Natural killer cell (primary cell): ENCODE results near the gene HK1. TPM values are rescaled to one million over a fixed set of nuclear protein-coding genes. Genes with fewer than 3 reads are reported as not detected.

Experiments
- ATAC-seq, 3 donors: fragments of 150-1000 bp in 2 of 3; fragments of 200-7000 bp in 1 of 3; cut with Tn5 transposase; 1 replicate in 1 of 3; 2 replicates in 2 of 3; pipeline ENCODE4 v1.10.0; 2021; ENCODE audit warnings: mild to moderate bottlenecking in 2 of 3, moderate library complexity in 2 of 3
- DNase-seq, 2 donors: peaks; one replicate each; pipeline versions ENCODE4 v3.0.0 to v3.0.0-alpha.2; 2013 to 2021; ENCODE audit warnings: mixed read lengths in 1 of 2
- H3K27ac ChIP-seq: one replicate; pipeline ENCODE4 v1.5.1; 2013; ENCODE audit warnings: mild to moderate bottlenecking, low read length
- H3K27me3 ChIP-seq: one replicate; pipeline ENCODE4 v1.6.1; 2013; ENCODE audit warnings: low read length; ENCODE audit not compliant: control insufficient read depth, insufficient read depth
- H3K36me3 ChIP-seq: one replicate; pipeline ENCODE4 v1.6.1; 2013; ENCODE audit warnings: low read length; ENCODE audit not compliant: control insufficient read depth, insufficient read depth
- H3K4me1 ChIP-seq: one replicate; pipeline ENCODE4 v1.6.1; 2013; ENCODE audit warnings: low read length; ENCODE audit not compliant: control insufficient read depth, insufficient read depth
- H3K4me3 ChIP-seq: one replicate; pipeline ENCODE4 v1.5.1; 2013; ENCODE audit warnings: low read length
- H3K9me3 ChIP-seq: one replicate; pipeline ENCODE4 v1.6.1; 2013; ENCODE audit warnings: low read length; ENCODE audit not compliant: control insufficient read depth, insufficient read depth
- H3K27ac Mint-ChIP-seq, 2 donors: one replicate each; pipeline ENCODE4 v1.8.0; 2022; ENCODE audit warnings: mild to moderate bottlenecking in 2 of 2, mixed read lengths in 2 of 2, moderate library complexity in 1 of 2
- H3K27me3 Mint-ChIP-seq, 2 donors: one replicate each; pipeline ENCODE4 v1.8.0; 2022; ENCODE audit warnings: low read depth in 2 of 2, mixed read lengths in 2 of 2
- H3K36me3 Mint-ChIP-seq: one replicate; pipeline ENCODE4 v1.8.0; 2022; ENCODE audit warnings: mixed read lengths
- H3K4me1 Mint-ChIP-seq, 2 donors: one replicate each; pipeline ENCODE4 v1.8.0; 2022; ENCODE audit warnings: mixed read lengths in 2 of 2
- H3K4me3 Mint-ChIP-seq: one replicate; pipeline ENCODE4 v1.8.0; 2022; ENCODE audit warnings: mild to moderate bottlenecking, moderate library complexity, mixed read lengths
- H3K9me3 Mint-ChIP-seq, 2 donors: one replicate each; pipeline ENCODE4 v1.8.0; 2022; ENCODE audit warnings: mixed read lengths in 2 of 2
- CTCF ChIP-seq: fragments of 200-600 bp; IDR thresholded peaks from one replicate; pipeline ENCODE4 v1.8.0; 2022; ENCODE audit warnings: antibody characterized with exemption
- WGBS: methylation state at CpG from one replicate; pipeline ENCODE4 v1.1.7; 2013; ENCODE audit warnings: missing lambda C conversion rate; ENCODE audit not compliant: insufficient coverage; 5-methylcytosine and 5-hydroxymethylcytosine counted together
- intact Hi-C: fragments of 100-400 bp; cut with micrococcal nuclease; formaldehyde crosslinking; loops from one replicate; pipeline ENCODE4 v1.14.2; 2022
- total RNA-seq, 4 donors: library from RNA; stranded (reverse); fragments of 120-200 nt in 1 of 4; gene quantifications; one replicate each; pipeline versions ENCODE4 v1.2.3 to v1.2.4, GENCODE V29; 2013 to 2022

The HK1 gene
- total RNA-seq, 3 donors from 2014 or later (not counting 1 experiment from before 2014, with no cell fraction given): 58.4 to 72.6 (median 69.5) TPM

- H3K36me3 Mint-ChIP-seq: no peaks in the 10 kb centered on the region
- ATAC-seq (no peak), DNase-seq (no peak)
- no peak overlapping the region for H3K27ac Mint-ChIP-seq
- Histone ChIP-seq H3K9me3 (no peaks in the 10 kb centered on the region), H3K27ac (no peak overlapping the region), H3K4me3 (no peak overlapping the region), H3K4me1 (peaks cover 17% of the 10 kb centered on the region), H3K36me3 (no peaks in the 10 kb centered on the region), H3K27me3 (no peaks in the 10 kb centered on the region)
- no peaks in the 10 kb centered on the region for H3K9me3 Mint-ChIP-seq
- TF ChIP-seq CTCF: no peak
- 98% methylated on average over 4 of the region's 4 CpGs for WGBS
- intact Hi-C loops: no loop called here
- H3K27me3 Mint-ChIP-seq: no peaks in the 10 kb centered on the region
- no peak overlapping the region for H3K4me3 Mint-ChIP-seq
- H3K4me1 Mint-ChIP-seq: peaks cover 21 to 31% of the 10 kb centered on the region in 2 donors
These were observed 74.4 kb downstream of the HK1 start for GRCh38 chr10:69352569-69353264.

- no peak for TF ChIP-seq CTCF
- DNase-seq: peak in 1 of 2 donors; percentile 66
- intact Hi-C loops: no loop called here
- Mint-ChIP-seq H3K27ac (peak overlapping the region in 1 of 2 donors; percentile 33), H3K36me3 (no peaks in the 10 kb centered on the region), H3K4me1 (peaks cover 20 to 31% of the 10 kb centered on the region in 2 donors), H3K4me3 (no peak overlapping the region), H3K27me3 (no peaks in the 10 kb centered on the region), H3K9me3 (no peaks in the 10 kb centered on the region)
- WGBS: 88% methylated on average over 7 of the region's 8 CpGs
- ATAC-seq: no peak
- H3K36me3 ChIP-seq: no peaks in the 10 kb centered on the region
- peaks cover 18% of the 10 kb centered on the region for H3K4me1 ChIP-seq
- H3K4me3 ChIP-seq: no peak overlapping the region
- no peak overlapping the region for H3K27ac ChIP-seq
- H3K9me3 ChIP-seq: no peaks in the 10 kb centered on the region
- no peaks in the 10 kb centered on the region for H3K27me3 ChIP-seq
These were observed 75.8 kb downstream of the HK1 start for GRCh38 chr10:69353977-69354635.

GRCh38 chr10:69356187-69356586 is 77.9 kb downstream of the HK1 start:
- H3K4me1 ChIP-seq: peaks cover 28% of the 10 kb centered on the region
- peaks cover 31 to 40% of the 10 kb centered on the region in 2 donors for H3K4me1 Mint-ChIP-seq
- no peak for ATAC-seq

More at GRCh38 chr10:69356187-69356586, 77.9 kb downstream of the HK1 start:
- H3K4me3 ChIP-seq: no peak overlapping the region
- Mint-ChIP-seq H3K27ac (no peak overlapping the region), H3K36me3 (no peaks in the 10 kb centered on the region), H3K9me3 (no peaks in the 10 kb centered on the region), H3K4me3 (no peak overlapping the region), H3K27me3 (no peaks in the 10 kb centered on the region)
- no peak for TF ChIP-seq CTCF
- peaks cover 7% of the 10 kb centered on the region for H3K36me3 ChIP-seq
- no peaks in the 10 kb centered on the region for H3K27me3 ChIP-seq
- 97% methylated on average over 2 of the region's 2 CpGs for WGBS
- H3K9me3 ChIP-seq: no peaks in the 10 kb centered on the region
- intact Hi-C loops: no loop called here
- no peak overlapping the region for H3K27ac ChIP-seq
- DNase-seq: no peak
